Upper lobe of right lung (tissue), 1 donor: Measurements from ENCODE around the gene RBM38. TPM values are rescaled to one million over a fixed set of nuclear protein-coding genes. Genes with fewer than 3 reads are reported as not detected.

Experiments used
- ATAC-seq: fragments of 200-7000 bp; cut with Tn5 transposase; one replicate; pipeline ENCODE4 v1.9.1; 2020; ENCODE audit warnings: mild to moderate bottlenecking, moderate library complexity
- DNase-seq: peaks from one replicate; pipeline ENCODE4 v3.0.0-alpha.2; 2020
- H3K27ac ChIP-seq: fragments of 200-600 bp; one replicate; pipeline ENCODE4 v1.8.0; 2022
- H3K27me3 ChIP-seq: fragments of 200-600 bp; one replicate; pipeline ENCODE4 v1.8.0; 2022; ENCODE audit warnings: mild to moderate bottlenecking
- H3K36me3 ChIP-seq: fragments of 200-600 bp; one replicate; pipeline ENCODE4 v1.8.0; 2022
- H3K4me1 ChIP-seq: fragments of 200-600 bp; one replicate; pipeline ENCODE4 v1.8.0; 2022
- H3K4me3 ChIP-seq: fragments of 200-600 bp; one replicate; pipeline ENCODE4 v1.8.0; 2022; ENCODE audit warnings: mild to moderate bottlenecking
- H3K9me3 ChIP-seq: fragments of 200-600 bp; one replicate; pipeline ENCODE4 v1.8.0; 2022
- intact Hi-C: fragments of 100-400 bp; cut with DNase I; formaldehyde crosslinking; loops from one replicate; pipeline ENCODE4 v1.11.0; 2022
- total RNA-seq: library from RNA; stranded (reverse); fragmentation: NEBNext Ultra II Directional; extraction: Animal tissue kit (Norgen Biotek cat#: 25700); gene quantifications from one replicate; pipeline ENCODE4 v1.2.1, GENCODE V29; 2021
- TF ChIP-seq, protein P1 (sequence below): fragments of 200-600 bp; IDR thresholded peaks from one replicate; pipeline ENCODE4 v1.8.0; 2022; ENCODE audit warnings: antibody characterized with exemption
- donor health status: DM: no; HTN: yes; CAD: no; lungs with severe emphysema.

Gene RBM38
- total RNA-seq, 1 donor from 2014 or later, result 13.4 TPM

DNA sequence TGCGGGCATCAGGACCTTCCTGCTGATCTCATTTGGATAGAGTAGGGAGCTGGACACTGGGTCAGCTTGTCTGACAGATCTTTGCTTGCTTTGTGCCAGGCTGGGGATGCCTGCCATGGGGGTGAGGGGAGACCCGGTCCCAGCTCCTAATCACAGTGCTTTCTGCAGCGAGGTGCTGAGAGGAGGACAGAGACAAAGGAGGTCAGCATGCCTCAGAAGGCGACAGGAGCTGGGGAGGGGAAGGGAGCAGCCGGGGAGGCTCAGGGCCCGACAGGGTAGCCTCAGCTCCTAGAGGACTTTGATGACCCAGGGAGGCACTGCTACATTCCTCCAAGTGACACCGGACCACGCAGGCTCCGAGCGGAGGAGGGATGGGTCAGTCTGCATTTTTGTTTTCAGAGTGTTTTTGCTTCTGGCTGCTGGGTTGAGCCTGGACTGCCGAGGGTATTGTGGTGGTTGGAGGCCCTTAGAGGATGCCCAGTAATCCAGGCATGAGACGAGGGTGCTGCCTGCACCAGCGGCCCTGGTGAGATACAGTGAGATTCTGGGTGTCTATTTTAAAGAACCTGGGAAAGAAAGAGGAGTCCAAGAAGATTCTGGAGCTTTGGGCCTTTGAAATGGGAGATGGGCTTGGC lies 7.8 kb downstream of the RBM38 start:
- intact Hi-C loops, result no loop called here
- H3K4me1 ChIP-seq, result peaks cover 35% of the 10 kb centered on the region
- ATAC-seq, result no peak

DNA sequence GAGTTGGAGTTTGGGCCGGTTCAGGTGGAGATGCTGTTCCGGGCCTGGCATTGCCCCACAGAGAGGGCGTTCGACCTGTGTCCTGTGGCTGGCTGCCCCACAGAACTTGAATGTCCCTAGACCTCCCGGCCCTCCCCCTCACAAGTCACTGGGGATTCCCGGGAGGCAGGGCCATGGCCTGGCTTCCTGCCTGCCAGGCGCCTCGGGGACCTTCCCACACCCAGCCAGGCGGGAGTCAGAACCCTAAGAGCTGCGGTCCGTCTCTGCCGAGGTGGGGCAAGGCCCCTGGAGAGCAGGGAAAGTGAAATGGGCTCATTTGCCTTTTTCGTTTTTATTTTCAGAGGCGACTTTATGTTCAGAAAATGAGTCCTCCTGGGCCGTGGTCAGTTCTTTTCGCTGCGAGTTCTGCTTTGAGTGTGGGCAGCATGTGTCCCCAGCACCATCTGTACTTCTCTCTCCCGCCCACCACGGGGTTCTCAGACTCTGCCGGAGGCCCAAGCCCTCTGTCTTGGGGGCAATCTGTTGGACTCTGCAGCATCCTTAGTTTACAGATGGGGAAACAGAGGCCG lies 8.5 kb downstream of the RBM38 start:
- H3K9me3 ChIP-seq, result no peaks in the 10 kb centered on the region
- no peaks in the 10 kb centered on the region for H3K27me3 ChIP-seq
- TF ChIP-seq, protein P1, sequence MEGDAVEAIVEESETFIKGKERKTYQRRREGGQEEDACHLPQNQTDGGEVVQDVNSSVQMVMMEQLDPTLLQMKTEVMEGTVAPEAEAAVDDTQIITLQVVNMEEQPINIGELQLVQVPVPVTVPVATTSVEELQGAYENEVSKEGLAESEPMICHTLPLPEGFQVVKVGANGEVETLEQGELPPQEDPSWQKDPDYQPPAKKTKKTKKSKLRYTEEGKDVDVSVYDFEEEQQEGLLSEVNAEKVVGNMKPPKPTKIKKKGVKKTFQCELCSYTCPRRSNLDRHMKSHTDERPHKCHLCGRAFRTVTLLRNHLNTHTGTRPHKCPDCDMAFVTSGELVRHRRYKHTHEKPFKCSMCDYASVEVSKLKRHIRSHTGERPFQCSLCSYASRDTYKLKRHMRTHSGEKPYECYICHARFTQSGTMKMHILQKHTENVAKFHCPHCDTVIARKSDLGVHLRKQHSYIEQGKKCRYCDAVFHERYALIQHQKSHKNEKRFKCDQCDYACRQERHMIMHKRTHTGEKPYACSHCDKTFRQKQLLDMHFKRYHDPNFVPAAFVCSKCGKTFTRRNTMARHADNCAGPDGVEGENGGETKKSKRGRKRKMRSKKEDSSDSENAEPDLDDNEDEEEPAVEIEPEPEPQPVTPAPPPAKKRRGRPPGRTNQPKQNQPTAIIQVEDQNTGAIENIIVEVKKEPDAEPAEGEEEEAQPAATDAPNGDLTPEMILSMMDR, result no peak
- peaks cover 35% of the 10 kb centered on the region for H3K4me1 ChIP-seq
- ATAC-seq, result no peak
- no peak for DNase-seq
- H3K4me3 ChIP-seq, result no peak overlapping the region
- H3K27ac ChIP-seq, result no peak overlapping the region
- peaks cover 23% of the 10 kb centered on the region for H3K36me3 ChIP-seq
- intact Hi-C loops, result no loop called here

More for the DNA sequence above, 7.8 kb downstream of the RBM38 start:
- H3K36me3 ChIP-seq, result peaks cover 17% of the 10 kb centered on the region
- peak overlapping the region; percentile 25 for H3K4me3 ChIP-seq
- no peak for DNase-seq
- TF ChIP-seq, protein P1, result no peak
- no peaks in the 10 kb centered on the region for H3K27me3 ChIP-seq
- peak overlapping the region; percentile 60 for H3K27ac ChIP-seq
- H3K9me3 ChIP-seq, result no peaks in the 10 kb centered on the region

DNA sequence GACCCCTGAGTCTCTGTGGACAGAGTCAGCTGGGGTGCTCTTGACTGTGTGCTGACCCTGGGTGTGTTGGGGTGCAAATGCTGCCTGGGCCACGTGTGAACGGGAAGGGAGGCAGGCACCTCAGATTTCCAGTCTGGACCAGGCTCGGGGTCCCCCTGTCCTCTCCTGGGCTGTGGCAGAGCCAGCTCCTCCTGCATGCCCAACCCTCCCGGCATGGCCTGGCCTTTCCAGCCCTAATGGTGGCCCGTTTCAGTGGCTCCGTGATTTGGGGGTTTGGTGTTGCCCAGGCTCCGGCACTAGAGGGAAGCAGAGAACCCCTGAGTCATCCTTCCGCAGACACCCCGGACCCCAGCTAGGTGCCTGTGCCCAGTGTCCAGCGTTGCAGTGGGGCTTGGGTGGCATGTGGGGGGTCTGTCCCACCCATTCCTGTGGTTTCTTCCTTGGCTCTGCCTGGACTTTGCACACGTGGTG lies 9.1 kb downstream of the RBM38 start:
- Histone ChIP-seq H3K4me3 (no peak overlapping the region), H3K36me3 (peaks cover 20% of the 10 kb centered on the region), H3K27me3 (no peaks in the 10 kb centered on the region), H3K27ac (no peak overlapping the region), H3K4me1 (peaks cover 30% of the 10 kb centered on the region), H3K9me3 (no peaks in the 10 kb centered on the region)
- ATAC-seq, result no peak
- intact Hi-C loops, result no loop called here
- TF ChIP-seq, protein P1, result no peak
- no peak for DNase-seq

DNA sequence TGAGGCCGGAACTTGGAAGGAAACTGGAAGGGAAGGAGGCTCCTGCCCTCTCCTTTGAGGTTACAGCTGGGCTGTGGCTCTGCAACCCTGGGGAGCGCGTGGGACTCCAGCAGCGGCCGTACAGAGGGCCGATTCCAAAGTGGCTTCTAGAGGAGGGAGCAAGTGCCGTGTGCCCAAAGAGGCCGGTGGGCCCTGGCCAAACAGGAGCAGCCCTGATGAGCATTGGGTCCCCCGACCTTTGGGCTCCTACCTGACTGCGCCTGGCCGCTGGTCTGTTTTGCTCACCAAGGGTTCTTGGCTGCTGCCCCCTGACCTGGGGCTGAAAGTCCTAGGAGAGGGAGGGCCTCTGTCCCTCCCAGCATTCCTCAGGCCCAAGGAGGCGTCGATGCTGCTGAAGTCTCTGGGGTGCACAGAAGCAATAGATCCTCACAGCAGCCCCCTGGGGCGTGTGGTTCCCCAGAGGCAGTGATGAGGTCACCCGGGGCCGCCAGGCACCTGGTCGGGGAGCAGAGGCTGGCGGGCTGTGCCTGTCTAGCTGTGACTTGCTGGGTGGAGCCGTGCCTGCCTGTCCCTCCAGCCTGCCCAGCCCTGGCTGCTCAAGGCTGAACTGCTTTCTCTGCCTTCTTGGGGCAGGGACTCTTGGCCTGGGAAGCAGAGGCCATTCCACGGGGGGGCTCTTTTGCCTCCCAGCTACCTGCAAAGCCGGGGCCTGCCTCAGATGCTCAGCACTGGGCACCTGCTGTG lies 9.8 kb downstream of the RBM38 start:
- no peak overlapping the region for H3K27ac ChIP-seq
- H3K4me3 ChIP-seq, result no peak overlapping the region
- intact Hi-C loops, result no loop called here
- no peaks in the 10 kb centered on the region for H3K27me3 ChIP-seq
- no peaks in the 10 kb centered on the region for H3K9me3 ChIP-seq
- ATAC-seq, result no peak
- peaks cover 28% of the 10 kb centered on the region for H3K4me1 ChIP-seq
- DNase-seq, result no peak
- TF ChIP-seq, protein P1, result no peak
- H3K36me3 ChIP-seq, result peaks cover 20% of the 10 kb centered on the region

DNA sequence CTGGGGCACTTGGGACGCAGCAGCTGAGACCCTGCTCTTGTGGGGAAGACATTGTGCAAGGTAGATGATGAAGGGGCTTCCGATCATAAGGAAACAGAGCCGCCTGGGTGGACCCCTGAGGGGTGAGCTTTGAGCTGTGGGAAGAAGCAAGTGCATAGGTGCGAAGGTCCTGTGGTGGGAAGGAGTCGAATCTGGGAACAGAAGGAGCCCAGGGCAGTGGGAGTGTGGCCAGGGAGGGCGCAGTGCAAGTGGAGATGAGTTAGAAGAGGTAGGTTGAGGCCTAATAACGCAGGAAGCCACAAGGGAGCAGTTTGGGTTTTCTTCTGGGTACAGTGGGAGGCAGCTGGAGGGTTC lies 10.3 kb downstream of the RBM38 start:
- Histone ChIP-seq H3K9me3 (no peaks in the 10 kb centered on the region), H3K27me3 (no peaks in the 10 kb centered on the region), H3K4me3 (no peak overlapping the region), H3K27ac (no peak overlapping the region), H3K36me3 (peaks cover 17% of the 10 kb centered on the region), H3K4me1 (peaks cover 28% of the 10 kb centered on the region)
- intact Hi-C loops, result no loop called here
- ATAC-seq, result no peak
- no peak for DNase-seq
- TF ChIP-seq, protein P1, result no peak
